NCI-H345 (cell line): Measurements from ENCODE around the gene AP1G2.
"Not testable (repeated sequence)": the region's sequence is repeated elsewhere in the genome, so short reads cannot be mapped to it uniquely, and the experiment has no call there.

Source experiments
- DNase-seq: peaks from one replicate; lab custom pipeline; 2025; lab: John Stamatoyannopoulos, UW

AP1G2 gene

GRCh38 chr14:23567186-23568020, at the start of gene AP1G2:
Gene AP1G2, minus strand, starts transcription at chr14:23567791. Its CDS starts 477 bp downstream, at chr14:23567314.
- DNase-seq: peak; percentile 91

GRCh38 chr14:23615856-23616255, 48.3 kb upstream of the AP1G2 start:
- no peak for DNase-seq

- DNase-seq: no peak
Observed at GRCh38 chr14:23614395-23614828, 46.8 kb upstream of the AP1G2 start.

- DNase-seq: no peak
Observed at GRCh38 chr14:23613242-23614070, 45.9 kb upstream of the AP1G2 start.

GRCh38 chr14:23612802-23613201, 45.2 kb upstream of the AP1G2 start:
- DNase-seq: no peak

GRCh38 chr14:23612354-23612732, 44.8 kb upstream of the AP1G2 start:
- DNase-seq: no peak

- no peak for DNase-seq
Observed at GRCh38 chr14:23610815-23611289, 43.3 kb upstream of the AP1G2 start.

GRCh38 chr14:23610090-23610814, 42.7 kb upstream of the AP1G2 start:
- no peak for DNase-seq

GRCh38 chr14:23609411-23610089, 42.0 kb upstream of the AP1G2 start:
- DNase-seq: not testable (repeated sequence)

GRCh38 chr14:23609001-23609400, 41.4 kb upstream of the AP1G2 start:
- DNase-seq: no peak

GRCh38 chr14:23608454-23608853, 40.9 kb upstream of the AP1G2 start:
- no peak for DNase-seq

GRCh38 chr14:23605931-23606585, 38.5 kb upstream of the AP1G2 start:
- no peak for DNase-seq

GRCh38 chr14:23604675-23605170, 37.1 kb upstream of the AP1G2 start:
- DNase-seq: no peak

- no peak for DNase-seq
Observed at GRCh38 chr14:23604148-23604547, 36.6 kb upstream of the AP1G2 start.

GRCh38 chr14:23603103-23603502, 35.5 kb upstream of the AP1G2 start:
- no peak for DNase-seq

GRCh38 chr14:23602181-23603095, 34.8 kb upstream of the AP1G2 start:
- DNase-seq: no peak

GRCh38 chr14:23601845-23602180, 34.2 kb upstream of the AP1G2 start:
- DNase-seq: no peak

- DNase-seq: no peak
Observed at GRCh38 chr14:23601424-23601823, 33.8 kb upstream of the AP1G2 start.

GRCh38 chr14:23600806-23601205, 33.2 kb upstream of the AP1G2 start:
- no peak for DNase-seq

- DNase-seq: no peak
Observed at GRCh38 chr14:23600322-23600707, 32.7 kb upstream of the AP1G2 start.
